K562 (cell line): ENCODE data around the gene RPAIN. TPM values are rescaled to one million over a fixed set of nuclear protein-coding genes. Genes with fewer than 3 reads are reported as not detected.

Experiments
- ATAC-seq: fragments of 200-7000 bp; cut with Tn5 transposase; 3 replicates; pipeline ENCODE4 v1.9.1; 2020; ENCODE audit warnings: moderate library complexity
- BruUV-seq: library from RNA; stranded (reverse); fragments of 400-500 nt; replicated peaks from 2 replicates; lab custom pipeline; 2021; lab: Mats Ljungman, UMichigan
- CTCF ChIA-PET: fragments of 300-600 bp; formaldehyde crosslinking; extraction: SDS; loops from one replicate; lab custom pipeline; 2021; ENCODE audit warnings: low intra/inter-chr PET ratio; lab: Yijun Ruan, JAX
- POLR2A ChIA-PET: fragments of 300-600, 350-650 bp; sonication (Branson Sonifier 250); formaldehyde crosslinking; extraction: SDS; loops from one replicate; lab custom pipeline; 2021; ENCODE audit warnings: antibody characterized with exemption, inconsistent platforms; lab: Yijun Ruan, JAX
- DNase-seq, 4 experiments: peaks; one replicate each; pipeline versions ENCODE4 v3.0.0 to v3.0.0-alpha.2; 2011 to 2018; ENCODE audit warnings: low spot score in 3 of 4, mixed read lengths in 3 of 4; ENCODE audit errors: extremely low read depth in 1 of 4
- FAIRE-seq: peaks from 2 replicates; lab custom pipeline; 2011; peaks lifted over from hg19 to GRCh38; lab: Jason Lieb, UNC
- H2AFZ ChIP-seq: 2 replicates; pipeline ENCODE4 v1.6.0; 2011; ENCODE audit warnings: low read depth, low read length, control low read depth, inconsistent platforms
- H3K27ac ChIP-seq: fragments of 200-600 bp; 3 replicates; pipeline ENCODE4 v1.8.0; 2011; ENCODE audit warnings: low read depth, mild to moderate bottlenecking, control low read depth, inconsistent platforms, low read length, moderate library complexity, mixed read lengths; ENCODE audit errors: extremely low read depth
- H3K27me3 ChIP-seq, 2 experiments: fragments of 300-600 bp in 1 of 2; 2 replicates in 1 of 2; 3 replicates in 1 of 2; pipeline versions ENCODE4 v1.6.0 to v1.8.0; 2011; ENCODE audit warnings: inconsistent platforms in 2 of 2, low read length in 2 of 2, mild to moderate bottlenecking in 1 of 2, mixed read lengths in 1 of 2, moderate library complexity in 1 of 2; ENCODE audit not compliant: control insufficient read depth in 2 of 2, insufficient read depth in 2 of 2
- H3K36me3 ChIP-seq: fragments of 300-600 bp; 3 replicates; pipeline ENCODE4 v1.8.0; 2011; ENCODE audit warnings: mild to moderate bottlenecking, low read length, inconsistent platforms; ENCODE audit not compliant: control insufficient read depth, insufficient read depth
- H3K4me1 ChIP-seq, 2 experiments: fragments of 200-600 bp in 1 of 2; replicated peaks in 1 of 2; 2 replicates in 1 of 2; 3 replicates in 1 of 2; pipeline versions ENCODE4 v1.5.1 to v1.8.0; 2011; ENCODE audit warnings: inconsistent platforms in 2 of 2, low read length in 2 of 2, mild to moderate bottlenecking in 1 of 2, mixed read lengths in 1 of 2, moderate library complexity in 1 of 2; ENCODE audit not compliant: control insufficient read depth in 2 of 2, insufficient read depth in 2 of 2
- H3K4me2 ChIP-seq: 2 replicates; pipeline ENCODE4 v1.6.1; 2011; ENCODE audit warnings: low read length, control low read depth, inconsistent platforms, mixed read lengths; ENCODE audit not compliant: insufficient read depth
- H3K4me3 ChIP-seq: fragments of 200-600 bp; sonication (generic), shearing (Covaris generic); 2 replicates; pipeline ENCODE4 v1.5.1; 2016; ENCODE audit warnings: control low read depth, inconsistent platforms
- H3K79me2 ChIP-seq: fragments of 200-600 bp; 3 replicates; pipeline ENCODE4 v1.8.0; 2011; ENCODE audit warnings: low read length, inconsistent platforms; ENCODE audit not compliant: control insufficient read depth, insufficient read depth
- H3K9ac ChIP-seq, 2 experiments: 2 replicates each; pipeline versions ENCODE4 v1.6.0 to v1.6.1; 2011; ENCODE audit warnings: low read depth in 2 of 2, low read length in 2 of 2, control low read depth in 1 of 2, inconsistent platforms in 1 of 2, mild to moderate bottlenecking in 1 of 2, mixed read lengths in 1 of 2; ENCODE audit not compliant: insufficient read depth in 1 of 2
- H3K9me1 ChIP-seq: one replicate; pipeline ENCODE4 v1.6.0; 2011; ENCODE audit warnings: inconsistent platforms, mild to moderate bottlenecking, low read length, moderate library complexity; ENCODE audit not compliant: control insufficient read depth, insufficient read depth
- H3K9me3 ChIP-seq: replicated peaks from 2 replicates; pipeline ENCODE4 v1.5.1; 2011; ENCODE audit warnings: low read depth, low read length, inconsistent platforms; ENCODE audit not compliant: control insufficient read depth, insufficient read depth
- H4K20me1 ChIP-seq: replicated peaks from 2 replicates; pipeline ENCODE4 v1.6.1; 2011; ENCODE audit warnings: low read length, inconsistent platforms, mixed read lengths; ENCODE audit not compliant: control insufficient read depth, insufficient read depth
- FOXP1 ChIP-seq: sonication (generic); formaldehyde crosslinking; IDR thresholded peaks from 2 replicates; pipeline ENCODE4 v1.8.0; 2022; ENCODE audit warnings: mild to moderate bottlenecking, missing genetic modification reagents
- ILK ChIP-seq: fragments of 450-650 bp; IDR thresholded peaks from 2 replicates; pipeline ENCODE4 v1.6.1; 2016; ENCODE audit warnings: missing genetic modification characterization, low read depth, mild to moderate bottlenecking, missing compliant biosample characterization, moderate library complexity, borderline replicate concordance
- KLF6 ChIP-seq: fragments of 250-450 bp; sonication (Bioruptor Pico); IDR thresholded peaks from 2 replicates; pipeline ENCODE4 v1.4.0; 2020; ENCODE audit warnings: mild to moderate bottlenecking, moderate library complexity, borderline replicate concordance
- MBD2 ChIP-seq: sonication (generic); IDR thresholded peaks from 2 replicates; pipeline ENCODE4 v1.6.1; 2016; ENCODE audit warnings: low read depth, borderline replicate concordance
- MXI1 ChIP-seq: IDR thresholded peaks from 2 replicates; pipeline ENCODE4 v1.6.1; 2011; ENCODE audit warnings: low read depth, mild to moderate bottlenecking, improper control_type of control experiment, low read length
- MYBL2 ChIP-seq, 2 experiments: fragments of 450-650 bp in 1 of 2; sonication (generic) in 1 of 2; formaldehyde crosslinking in 1 of 2; IDR thresholded peaks; 2 replicates each; pipeline versions ENCODE4 v1.6.1 to v1.8.1; 2017 to 2022; ENCODE audit warnings: borderline replicate concordance in 1 of 2, inconsistent platforms in 1 of 2, low read depth in 1 of 2, mild to moderate bottlenecking in 1 of 2, missing genetic modification reagents in 1 of 2, moderate library complexity in 1 of 2
- POLR2AphosphoS5 ChIP-seq: IDR thresholded peaks from 2 replicates; pipeline ENCODE4 v1.6.1; 2011; ENCODE audit warnings: mild to moderate bottlenecking, low read depth, low read length, moderate library complexity; ENCODE audit not compliant: control insufficient read depth, insufficient read depth
- RBFOX2 ChIP-seq: fragments of 200-400 bp; formaldehyde crosslinking; IDR thresholded peaks from 2 replicates; pipeline ENCODE4 v1.6.1; 2017; ENCODE audit warnings: low read depth, mild to moderate bottlenecking, low read length, moderate library complexity
- TAF15 ChIP-seq: fragments of 200-400 bp; formaldehyde crosslinking; IDR thresholded peaks from 2 replicates; pipeline ENCODE4 v1.6.1; 2017; ENCODE audit warnings: mild to moderate bottlenecking, low read depth, low read length, moderate library complexity
- TAF7 ChIP-seq: fragments of 450-650 bp; IDR thresholded peaks from 2 replicates; pipeline ENCODE4 v1.6.1; 2016; ENCODE audit warnings: missing genetic modification characterization, missing compliant biosample characterization
- TEAD1 ChIP-seq, 2 experiments: fragments of 450-650 bp in 1 of 2; sonication (generic) in 1 of 2; formaldehyde crosslinking; IDR thresholded peaks; 2 replicates each; pipeline versions ENCODE4 v1.4.0 to v1.8.0; 2020 to 2022; ENCODE audit warnings: mild to moderate bottlenecking in 2 of 2, missing genetic modification reagents in 1 of 2
- THRB ChIP-seq: fragments of 450-650 bp; formaldehyde crosslinking; conservative IDR thresholded peaks from 2 replicates; pipeline ENCODE4 v1.4.0; 2022; ENCODE audit warnings: mild to moderate bottlenecking, missing genetic modification characterization
- TRIM24 ChIP-seq, 2 experiments: fragments of 450-650 bp; IDR thresholded peaks; 2 replicates each; pipeline ENCODE4 v1.6.1; 2016
- ZHX1 ChIP-seq: fragments of 150-350 bp; conservative IDR thresholded peaks from 2 replicates; pipeline ENCODE4 v1.6.1; 2014; ENCODE audit warnings: low read length
- ZNF449 ChIP-seq: fragments of 250-450 bp; sonication (Bioruptor Pico); IDR thresholded peaks from 2 replicates; pipeline ENCODE4 v1.8.0; 2022; ENCODE audit warnings: moderate library complexity, mild to moderate bottlenecking, inconsistent platforms
- ZNF586 ChIP-seq: fragments of 450-650 bp; formaldehyde crosslinking; conservative IDR thresholded peaks from 2 replicates; pipeline ENCODE4 v1.4.0; 2020; ENCODE audit warnings: mild to moderate bottlenecking, moderate library complexity
- WGBS: fragments of 100-300 bp; shearing (Covaris generic); methylation state at CpG from one replicate; pipeline ENCODE4 v1.1.6; 2016; ENCODE audit warnings: low coverage, mixed read lengths; ENCODE audit not compliant: insufficient coverage; ENCODE audit errors: missing lambda C conversion rate; 5-methylcytosine and 5-hydroxymethylcytosine counted together
- in situ Hi-C: fragments of 300-500 bp; cut with MboI; formaldehyde crosslinking; loops from 4 replicates; pipeline ENCODE4 v1.15.0; 2018; ENCODE audit warnings: inconsistent platforms, mixed read lengths
- intact Hi-C: fragments of 100-400 bp; cut with micrococcal nuclease; formaldehyde crosslinking; loops from 2 replicates; pipeline ENCODE4 v1.14.2; 2022
- polyA plus RNA-seq, 8 experiments: library from polyadenylated mRNA; depleted of rRNA in 4 of 8; stranded (reverse) in 5 of 8; unstranded in 3 of 8; fragments of >200 nt; fragmentation: Nextera tagmentation in 2 of 8; fragmentation: Illumina TruSeq in 1 of 8; extraction: Ambion mirVana in 2 of 8; extraction: Trizol in 1 of 8; gene quantifications; 2 replicates each; pipeline versions ENCODE4 v1.2.1 to v1.2.3, GENCODE V29; 2011 to 2014; ENCODE audit warnings: inconsistent platforms in 1 of 8, missing spikeins in 1 of 8
- total RNA-seq, 7 experiments: library from RNA; depleted of rRNA in 6 of 7; stranded (reverse); fragments of >200 nt in 6 of 7; fragmentation: Illumina TruSeq in 2 of 7; extraction: Trizol in 2 of 7; gene quantifications; 2 replicates each; pipeline versions ENCODE4 v1.2.1 to v1.2.3, GENCODE V29; 2011 to 2021; ENCODE audit warnings: low replicate concordance in 1 of 7

The RPAIN gene
- total and polyA plus RNA-seq, 9 of the 15 experiments (the other 6 are each of a cell fraction or from before 2014, with no cell fraction given), result 27.3 to 63.7 (median 38.5) TPM

GRCh38 chr17:5419356-5419958 is 525 bp upstream of the RPAIN start, which contains the start of gene NUP88:
Gene NUP88, minus strand, starts transcription at chr17:5419662. Its CDS starts 12 bp downstream, at chr17:5419650.
- Histone ChIP-seq H3K79me2 (peaks cover 75% of the 10 kb centered on the region), H3K9me1 (no peaks in the 10 kb centered on the region), H3K36me3 (peaks cover 54% of the 10 kb centered on the region), H4K20me1 (no peaks in the 10 kb centered on the region), H3K9ac (peak within 1 kb of the TSS; percentile 98 to 99), H3K4me2 (peak within 1 kb of the TSS; percentile 97), H3K27ac (peak within 1 kb of the TSS; percentile 97), H3K4me1 (peaks cover 3 to 9% of the 10 kb centered on the region in 2 experiments; a peak in 3 of 5 replicates), H2AFZ (peak within 1 kb of the TSS; percentile 100), H3K27me3 (no peaks in the 10 kb centered on the region), H3K9me3 (no peaks in the 10 kb centered on the region), H3K4me3 (peak within 1 kb of the TSS; percentile 92)
- no TSS peak for BruUV-seq
- in situ Hi-C loops (no loop called here), intact Hi-C loops (no loop called here)
- ATAC-seq, result peak; percentile 97
- CTCF ChIA-PET, result no interaction called here
- POLR2A ChIA-PET, result interaction anchor here (0.6 to 2.0 kb wide), 15 partner anchors 9 to 244 kb away, joined by 3 to 13 read pairs (median 4); partner anchors contain the start of genes C1QBP, DHX33 and ZNF594
- WGBS, result 0% methylated on average over 36 of the region's 49 CpGs
- FAIRE-seq, result peak; percentile 91
- peak; percentile 93 to 96 (median 94) for DNase-seq
- TF ChIP-seq POLR2AphosphoS5 (peak; percentile 68; the same call in 1 of the 2 replicates), TAF7 (peak; percentile 45; the same call in 1 of the 2 replicates), ZNF449 (no peak), THRB (CRISPR knock-in tag) (no peak), TRIM24 (IDR thresholded peaks at IDR 0.05) (0 out of 4 replicates have a peak, but pooled peaks of 1 of the 2 experiments have one; percentile 24), TEAD1 (CRISPR knock-in tag; IDR thresholded peaks at IDR 0.05) (peak; percentile 15 to 41; a peak in 1 of 4 replicates), MBD2 (peak; percentile 73), ZHX1 (no peak), MXI1 (no peak), MYBL2 (IDR thresholded peaks at IDR 0.05; ENCODE audit: low read depth) (no peak), MYBL2 (CRISPR knock-in tag; IDR thresholded peaks at IDR 0.05; ENCODE audit: borderline replicate concordance) (no peak), ILK (no peak), TAF15 (no peak), RBFOX2 (peak; percentile 97), FOXP1 (CRISPR knock-in tag) (peak; percentile 26; the same call in 1 of the 2 replicates), ZNF586 (CRISPR knock-in tag) (no peak), KLF6 (CRISPR knock-in tag) (no peak)
